Natural killer cell (primary cell): ENCODE results near the gene STK32B. TPM values are rescaled to one million over a fixed set of nuclear protein-coding genes. Genes with fewer than 3 reads are reported as not detected.

Source experiments
- ATAC-seq, 3 donors: fragments of 150-1000 bp in 2 of 3; fragments of 200-7000 bp in 1 of 3; cut with Tn5 transposase; 1 replicate in 1 of 3; 2 replicates in 2 of 3; pipeline ENCODE4 v1.10.0; 2021; ENCODE audit warnings: mild to moderate bottlenecking in 2 of 3, moderate library complexity in 2 of 3
- DNase-seq, 2 donors: peaks; one replicate each; pipeline versions ENCODE4 v3.0.0 to v3.0.0-alpha.2; 2013 to 2021; ENCODE audit warnings: mixed read lengths in 1 of 2
- H3K27ac ChIP-seq: one replicate; pipeline ENCODE4 v1.5.1; 2013; ENCODE audit warnings: mild to moderate bottlenecking, low read length
- H3K27me3 ChIP-seq: one replicate; pipeline ENCODE4 v1.6.1; 2013; ENCODE audit warnings: low read length; ENCODE audit not compliant: control insufficient read depth, insufficient read depth
- H3K36me3 ChIP-seq: one replicate; pipeline ENCODE4 v1.6.1; 2013; ENCODE audit warnings: low read length; ENCODE audit not compliant: control insufficient read depth, insufficient read depth
- H3K4me1 ChIP-seq: one replicate; pipeline ENCODE4 v1.6.1; 2013; ENCODE audit warnings: low read length; ENCODE audit not compliant: control insufficient read depth, insufficient read depth
- H3K4me3 ChIP-seq: one replicate; pipeline ENCODE4 v1.5.1; 2013; ENCODE audit warnings: low read length
- H3K9me3 ChIP-seq: one replicate; pipeline ENCODE4 v1.6.1; 2013; ENCODE audit warnings: low read length; ENCODE audit not compliant: control insufficient read depth, insufficient read depth
- H3K27ac Mint-ChIP-seq, 2 donors: one replicate each; pipeline ENCODE4 v1.8.0; 2022; ENCODE audit warnings: mild to moderate bottlenecking in 2 of 2, mixed read lengths in 2 of 2, moderate library complexity in 1 of 2
- H3K27me3 Mint-ChIP-seq, 2 donors: one replicate each; pipeline ENCODE4 v1.8.0; 2022; ENCODE audit warnings: low read depth in 2 of 2, mixed read lengths in 2 of 2
- H3K36me3 Mint-ChIP-seq: one replicate; pipeline ENCODE4 v1.8.0; 2022; ENCODE audit warnings: mixed read lengths
- H3K4me1 Mint-ChIP-seq, 2 donors: one replicate each; pipeline ENCODE4 v1.8.0; 2022; ENCODE audit warnings: mixed read lengths in 2 of 2
- H3K4me3 Mint-ChIP-seq: one replicate; pipeline ENCODE4 v1.8.0; 2022; ENCODE audit warnings: mild to moderate bottlenecking, moderate library complexity, mixed read lengths
- H3K9me3 Mint-ChIP-seq, 2 donors: one replicate each; pipeline ENCODE4 v1.8.0; 2022; ENCODE audit warnings: mixed read lengths in 2 of 2
- WGBS: methylation state at CpG from one replicate; pipeline ENCODE4 v1.1.7; 2013; ENCODE audit warnings: missing lambda C conversion rate; ENCODE audit not compliant: insufficient coverage; 5-methylcytosine and 5-hydroxymethylcytosine counted together
- intact Hi-C: fragments of 100-400 bp; cut with micrococcal nuclease; formaldehyde crosslinking; loops from one replicate; pipeline ENCODE4 v1.14.2; 2022
- total RNA-seq, 4 donors: library from RNA; stranded (reverse); fragments of 120-200 nt in 1 of 4; gene quantifications; one replicate each; pipeline versions ENCODE4 v1.2.3 to v1.2.4, GENCODE V29; 2013 to 2022
- TF ChIP-seq, protein P1 (sequence below): fragments of 200-600 bp; IDR thresholded peaks from one replicate; pipeline ENCODE4 v1.8.0; 2022; ENCODE audit warnings: antibody characterized with exemption

STK32B gene
- total RNA-seq, 3 donors from 2014 or later (not counting 1 experiment from before 2014, with no cell fraction given) = 0.32 to 0.33 TPM; not detected in 1

DNA sequence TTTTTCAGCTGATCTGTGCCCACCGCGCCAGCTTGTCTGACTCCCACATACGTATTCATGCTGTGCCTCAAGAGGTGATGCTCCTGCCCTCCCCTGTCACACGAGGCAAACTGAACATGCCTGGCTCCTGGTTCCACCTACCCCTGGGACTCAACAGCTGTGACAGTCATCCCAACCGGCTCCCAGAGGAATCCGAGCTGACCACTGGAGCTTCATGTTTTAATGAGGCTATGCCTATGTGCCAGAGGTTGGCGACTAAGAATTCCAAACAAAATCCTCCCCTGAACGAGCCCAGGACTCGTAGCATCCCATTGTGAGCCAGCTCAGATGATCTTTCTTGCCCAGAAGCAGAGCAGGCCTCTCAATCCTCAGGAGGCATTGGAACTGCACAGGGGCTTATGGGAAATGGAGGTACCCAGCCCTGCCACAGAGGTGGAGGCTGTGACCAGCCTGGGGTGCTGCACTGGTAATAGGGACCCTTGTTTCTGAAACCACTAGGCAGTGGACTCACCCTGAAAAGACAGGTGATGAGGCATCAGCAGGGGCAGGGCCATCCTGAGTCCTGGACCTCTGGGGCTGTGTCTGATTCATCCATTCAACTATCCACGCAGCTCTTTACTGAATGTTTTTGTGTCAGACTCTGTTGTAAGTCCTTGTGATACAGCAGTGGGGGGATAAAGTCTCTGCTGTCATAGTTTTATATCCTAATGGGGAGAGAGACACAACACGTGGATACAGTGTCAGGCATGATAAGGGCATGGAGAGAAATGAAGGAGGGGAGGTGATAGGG lies 332.1 kb downstream of the STK32B start:
- TF ChIP-seq, protein P1, sequence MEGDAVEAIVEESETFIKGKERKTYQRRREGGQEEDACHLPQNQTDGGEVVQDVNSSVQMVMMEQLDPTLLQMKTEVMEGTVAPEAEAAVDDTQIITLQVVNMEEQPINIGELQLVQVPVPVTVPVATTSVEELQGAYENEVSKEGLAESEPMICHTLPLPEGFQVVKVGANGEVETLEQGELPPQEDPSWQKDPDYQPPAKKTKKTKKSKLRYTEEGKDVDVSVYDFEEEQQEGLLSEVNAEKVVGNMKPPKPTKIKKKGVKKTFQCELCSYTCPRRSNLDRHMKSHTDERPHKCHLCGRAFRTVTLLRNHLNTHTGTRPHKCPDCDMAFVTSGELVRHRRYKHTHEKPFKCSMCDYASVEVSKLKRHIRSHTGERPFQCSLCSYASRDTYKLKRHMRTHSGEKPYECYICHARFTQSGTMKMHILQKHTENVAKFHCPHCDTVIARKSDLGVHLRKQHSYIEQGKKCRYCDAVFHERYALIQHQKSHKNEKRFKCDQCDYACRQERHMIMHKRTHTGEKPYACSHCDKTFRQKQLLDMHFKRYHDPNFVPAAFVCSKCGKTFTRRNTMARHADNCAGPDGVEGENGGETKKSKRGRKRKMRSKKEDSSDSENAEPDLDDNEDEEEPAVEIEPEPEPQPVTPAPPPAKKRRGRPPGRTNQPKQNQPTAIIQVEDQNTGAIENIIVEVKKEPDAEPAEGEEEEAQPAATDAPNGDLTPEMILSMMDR = no peak
- ATAC-seq (no peak), DNase-seq (no peak)
- no peaks in the 10 kb centered on the region for H3K9me3 Mint-ChIP-seq
- no peaks in the 10 kb centered on the region for H3K9me3 ChIP-seq
- H3K27ac Mint-ChIP-seq = no peak overlapping the region
- no peak overlapping the region for H3K4me3 ChIP-seq
- H3K36me3 Mint-ChIP-seq = no peaks in the 10 kb centered on the region
- H3K4me1 Mint-ChIP-seq = peaks cover 23 to 28% of the 10 kb centered on the region in 2 donors
- H3K4me3 Mint-ChIP-seq = no peak overlapping the region
- intact Hi-C loops = no loop called here
- H3K27me3 ChIP-seq = no peaks in the 10 kb centered on the region
- no peak overlapping the region for H3K27ac ChIP-seq
- H3K27me3 Mint-ChIP-seq = no peaks in the 10 kb centered on the region
- no peaks in the 10 kb centered on the region for H3K36me3 ChIP-seq
- WGBS = 84% methylated on average over 11 of the region's 11 CpGs
- peaks cover 10% of the 10 kb centered on the region for H3K4me1 ChIP-seq

DNA sequence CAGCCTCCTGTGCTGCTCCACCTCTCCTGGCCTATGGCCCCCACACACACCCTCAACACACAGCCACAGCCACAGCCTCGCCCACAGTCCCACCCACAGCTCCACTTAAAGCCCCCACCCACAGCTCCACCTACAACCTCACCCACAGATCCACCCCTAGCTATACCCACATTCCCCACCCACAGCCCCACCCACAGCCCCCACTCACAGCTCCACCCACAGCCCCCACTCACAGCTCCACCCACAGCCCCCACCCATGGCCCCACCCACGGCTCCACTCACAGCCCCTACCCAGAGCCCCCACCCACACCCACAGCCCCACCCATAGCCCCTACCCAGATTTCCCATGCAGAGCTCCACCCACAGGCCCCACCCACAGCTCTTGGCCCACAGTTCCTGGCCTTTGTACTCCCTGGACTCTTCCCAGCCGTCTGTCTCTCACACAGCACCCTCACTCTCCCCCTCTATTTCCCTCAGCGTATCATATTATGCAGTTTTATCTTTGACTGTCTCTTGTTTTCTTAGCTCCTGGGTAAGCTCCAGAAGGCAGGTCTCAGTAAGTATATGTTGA lies 334.5 kb downstream of the STK32B start:
- Histone ChIP-seq H3K27ac (no peak overlapping the region), H3K9me3 (no peaks in the 10 kb centered on the region), H3K4me3 (no peak overlapping the region), H3K4me1 (peaks cover 10% of the 10 kb centered on the region), H3K36me3 (no peaks in the 10 kb centered on the region), H3K27me3 (no peaks in the 10 kb centered on the region)
- peak in 1 of 3 donors; percentile 57 for ATAC-seq
- TF ChIP-seq, protein P1 = no peak
- WGBS = 40% methylated on average over 3 of the region's 4 CpGs
- Mint-ChIP-seq H3K4me1 (peaks cover 23 to 28% of the 10 kb centered on the region in 2 donors), H3K27me3 (no peaks in the 10 kb centered on the region), H3K9me3 (no peaks in the 10 kb centered on the region), H3K36me3 (no peaks in the 10 kb centered on the region), H3K27ac (peak overlapping the region in 1 of 2 donors; percentile 5), H3K4me3 (no peak overlapping the region)
- no peak for DNase-seq
- intact Hi-C loops = no loop called here

DNA sequence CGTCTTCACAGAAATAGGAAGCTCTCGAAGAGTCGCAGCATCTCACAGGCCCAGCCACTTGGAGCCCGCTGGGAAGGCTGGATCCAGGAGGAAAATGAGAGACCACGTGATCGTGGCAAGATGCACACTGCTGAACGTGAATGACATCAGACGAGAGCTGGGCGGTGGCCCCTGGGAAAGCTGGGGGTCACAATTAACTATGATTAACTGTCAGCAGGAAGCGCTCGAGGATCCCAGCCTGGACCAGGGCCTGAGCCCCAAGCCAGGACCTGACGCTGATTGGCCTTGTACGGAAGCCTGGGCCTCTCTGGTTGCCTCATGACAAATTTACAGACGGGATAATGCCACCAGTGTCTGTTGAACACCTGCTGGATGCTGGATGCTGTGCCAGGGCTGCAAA lies 335.6 kb downstream of the STK32B start:
- DNase-seq = no peak

More for the DNA sequence above, 335.6 kb downstream of the STK32B start:
- H3K4me3 Mint-ChIP-seq = no peak overlapping the region
- H3K27me3 Mint-ChIP-seq = no peaks in the 10 kb centered on the region
- WGBS = 94% methylated on average over 14 of the region's 14 CpGs
- Histone ChIP-seq H3K4me1 (peaks cover 10% of the 10 kb centered on the region), H3K36me3 (no peaks in the 10 kb centered on the region), H3K27me3 (no peaks in the 10 kb centered on the region), H3K9me3 (no peaks in the 10 kb centered on the region), H3K27ac (no peak overlapping the region), H3K4me3 (no peak overlapping the region)
- no peak overlapping the region for H3K27ac Mint-ChIP-seq
- TF ChIP-seq, protein P1 = no peak
- ATAC-seq = no peak
- peaks cover 23 to 28% of the 10 kb centered on the region in 2 donors for H3K4me1 Mint-ChIP-seq
- no peaks in the 10 kb centered on the region for H3K36me3 Mint-ChIP-seq
- H3K9me3 Mint-ChIP-seq = no peaks in the 10 kb centered on the region
- intact Hi-C loops = no loop called here
